ENCODE results near the gene PLEKHG4.
A peak's percentile ranks its signal among the peaks of the same experiment; 100 is the strongest.

The PLEKHG4 gene

GRCh38 chr16:67236563-67237395, 42.6 kb upstream of the PLEKHG4 start:
- peak in 1 of 2 experiments; percentile 73 for DNase-seq (ENCODE audit: low read depth in 1 of 2, low spot score in 1 of 2)
- TF ChIP-seq CTCF (IDR thresholded peaks at IDR 0.05; ENCODE audit: insufficient read depth, low read length) (no peak), GABPA (IDR thresholded peaks at IDR 0.05; ENCODE audit: low read depth) (no peak), POLR2AphosphoS5 (IDR thresholded peaks at IDR 0.05; ENCODE audit: low read depth) (no peak), REST (IDR thresholded peaks at IDR 0.05; ENCODE audit: insufficient replicate concordance, low read depth) (no peak), SPI1 (IDR thresholded peaks at IDR 0.05; ENCODE audit: borderline replicate concordance, low read depth) (no peak)
- no peak overlapping the region; the same call in 1 of the 2 replicates for H3K27ac ChIP-seq (replicated peaks)
- no peak overlapping the region for H3K4me3 ChIP-seq (replicated peaks; ENCODE audit: insufficient read depth, low read length)
- no peaks in the 10 kb centered on the region for H3K27me3 ChIP-seq (ENCODE audit: insufficient read depth, poor library complexity, severe bottlenecking)

- DNase-seq (ENCODE audit: low read depth in 1 of 2, low spot score in 1 of 2): no peak
- no peak for TF ChIP-seq POLR2AphosphoS5 (IDR thresholded peaks at IDR 0.05; ENCODE audit: low read depth)
- no peak for TF ChIP-seq REST (IDR thresholded peaks at IDR 0.05; ENCODE audit: insufficient replicate concordance, low read depth)
- no peak for TF ChIP-seq GABPA (IDR thresholded peaks at IDR 0.05; ENCODE audit: low read depth)
- no peak for TF ChIP-seq CTCF (IDR thresholded peaks at IDR 0.05; ENCODE audit: insufficient read depth, low read length)
- TF ChIP-seq SPI1 (IDR thresholded peaks at IDR 0.05; ENCODE audit: borderline replicate concordance, low read depth): no peak
- Histone ChIP-seq H3K27ac (replicated peaks) (no peak overlapping the region), H3K27me3 (ENCODE audit: insufficient read depth, poor library complexity, severe bottlenecking) (no peaks in the 10 kb centered on the region), H3K4me3 (replicated peaks; ENCODE audit: insufficient read depth, low read length) (no peak overlapping the region)
Measured at GRCh38 chr16:67237396-67238277, 41.7 kb upstream of the PLEKHG4 start.

GRCh38 chr16:67238278-67238575, 41.1 kb upstream of the PLEKHG4 start:
- TF ChIP-seq REST (IDR thresholded peaks at IDR 0.05; ENCODE audit: insufficient replicate concordance, low read depth) (no peak), POLR2AphosphoS5 (IDR thresholded peaks at IDR 0.05; ENCODE audit: low read depth) (no peak), CTCF (IDR thresholded peaks at IDR 0.05; ENCODE audit: insufficient read depth, low read length) (no peak), SPI1 (IDR thresholded peaks at IDR 0.05; ENCODE audit: borderline replicate concordance, low read depth) (no peak), GABPA (IDR thresholded peaks at IDR 0.05; ENCODE audit: low read depth) (no peak)
- no peak overlapping the region for H3K27ac ChIP-seq (replicated peaks)
- DNase-seq (ENCODE audit: low read depth in 1 of 2, low spot score in 1 of 2): no peak
- H3K27me3 ChIP-seq (ENCODE audit: insufficient read depth, poor library complexity, severe bottlenecking): no peaks in the 10 kb centered on the region
- H3K4me3 ChIP-seq (replicated peaks; ENCODE audit: insufficient read depth, low read length): no peak overlapping the region
